Neural cell (in vitro differentiated cells): Measurements from ENCODE around the gene PLET1.
A peak's percentile ranks its signal among the peaks of the same experiment; 100 is the strongest.

Source experiments
- EP300 ChIP-seq: fragments of 450-650 bp; conservative IDR thresholded peaks from 2 replicates; pipeline ENCODE4 v1.6.1; 2014; ENCODE audit warnings: antibody characterized with exemption, mild to moderate bottlenecking, moderate library complexity; ENCODE audit not compliant: poor library complexity, severe bottlenecking
- EZH2 ChIP-seq: fragments of 200-600, 300-800 bp; shearing (Covaris generic), sonication (generic); IDR thresholded peaks from 2 replicates; pipeline ENCODE4 v1.6.1; 2014; ENCODE audit warnings: antibody characterized with exemption, low read length, borderline replicate concordance, mild to moderate bottlenecking; ENCODE audit not compliant: insufficient read depth, poor library complexity, severe bottlenecking
- MXI1 ChIP-seq: fragments of 450-650 bp; conservative IDR thresholded peaks from 2 replicates; pipeline ENCODE4 v1.6.1; 2014; ENCODE audit warnings: antibody characterized with exemption, mild to moderate bottlenecking; ENCODE audit not compliant: poor library complexity, severe bottlenecking
- POLR2AphosphoS5 ChIP-seq: IDR thresholded peaks from 2 replicates; pipeline ENCODE4 v1.6.1; 2012
- RAD21 ChIP-seq: fragments of 450-650 bp; conservative IDR thresholded peaks from 2 replicates; pipeline ENCODE4 v1.6.1; 2014; ENCODE audit warnings: antibody characterized with exemption, mild to moderate bottlenecking, moderate library complexity
- SMC3 ChIP-seq: fragments of 450-650 bp; conservative IDR thresholded peaks from 2 replicates; pipeline ENCODE4 v1.6.1; 2014; ENCODE audit warnings: antibody characterized with exemption, mild to moderate bottlenecking, moderate library complexity; ENCODE audit not compliant: poor library complexity
- TAF1 ChIP-seq: IDR thresholded peaks from 2 replicates; pipeline ENCODE4 v1.6.1; 2012; ENCODE audit warnings: low read depth
- TF ChIP-seq, protein P1 (sequence below): fragments of 450-650 bp; IDR thresholded peaks from 2 replicates; pipeline ENCODE4 v1.5.1; 2014; ENCODE audit warnings: antibody characterized with exemption, mild to moderate bottlenecking, moderate library complexity; ENCODE audit not compliant: poor library complexity, severe bottlenecking
- TF ChIP-seq, protein P2 (sequence below): IDR thresholded peaks from 2 replicates; pipeline ENCODE4 v1.6.1; 2012; ENCODE audit warnings: borderline replicate concordance

DNA sequence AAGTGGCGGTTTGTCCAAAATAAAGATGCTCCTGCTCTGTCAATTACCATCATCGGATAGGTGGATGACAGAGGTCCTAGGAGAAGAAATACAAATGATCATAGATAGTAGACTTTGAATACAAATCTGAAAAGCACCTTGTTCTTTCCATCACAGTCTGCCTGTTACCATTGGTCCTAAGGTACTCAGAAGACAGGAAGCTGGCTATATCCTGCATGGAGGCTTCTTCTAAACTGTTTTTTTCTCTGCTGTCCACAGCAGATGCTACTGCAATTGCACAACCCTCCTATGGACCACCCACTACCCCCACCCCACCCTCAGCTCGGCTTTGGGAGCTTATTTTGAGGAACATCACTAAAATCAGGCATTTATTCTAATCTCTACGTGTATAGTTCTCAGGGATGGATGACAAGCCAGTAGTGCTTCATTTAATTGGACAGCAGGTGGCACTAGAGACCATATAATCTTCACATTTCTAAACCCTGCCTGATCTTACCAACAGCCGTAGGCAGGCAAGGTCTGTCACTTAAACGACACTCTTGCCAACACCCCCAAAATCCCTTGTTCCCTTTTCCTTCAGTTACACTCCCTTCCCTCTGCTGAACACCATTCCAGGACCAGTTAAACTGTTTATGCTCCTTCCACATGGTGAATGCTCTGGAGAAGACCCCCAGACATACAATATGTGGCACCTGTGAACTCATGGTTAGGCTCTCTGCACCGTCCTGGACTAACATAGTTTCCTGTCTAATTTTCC lies 41.0 kb downstream of the PLET1 start:
- TF ChIP-seq EZH2 (no peak), RAD21 (peak; percentile 96), MXI1 (no peak), SMC3 (peak; percentile 97), POLR2AphosphoS5 (no peak), TAF1 (no peak), EP300 (no peak)
- TF ChIP-seq, protein P1, sequence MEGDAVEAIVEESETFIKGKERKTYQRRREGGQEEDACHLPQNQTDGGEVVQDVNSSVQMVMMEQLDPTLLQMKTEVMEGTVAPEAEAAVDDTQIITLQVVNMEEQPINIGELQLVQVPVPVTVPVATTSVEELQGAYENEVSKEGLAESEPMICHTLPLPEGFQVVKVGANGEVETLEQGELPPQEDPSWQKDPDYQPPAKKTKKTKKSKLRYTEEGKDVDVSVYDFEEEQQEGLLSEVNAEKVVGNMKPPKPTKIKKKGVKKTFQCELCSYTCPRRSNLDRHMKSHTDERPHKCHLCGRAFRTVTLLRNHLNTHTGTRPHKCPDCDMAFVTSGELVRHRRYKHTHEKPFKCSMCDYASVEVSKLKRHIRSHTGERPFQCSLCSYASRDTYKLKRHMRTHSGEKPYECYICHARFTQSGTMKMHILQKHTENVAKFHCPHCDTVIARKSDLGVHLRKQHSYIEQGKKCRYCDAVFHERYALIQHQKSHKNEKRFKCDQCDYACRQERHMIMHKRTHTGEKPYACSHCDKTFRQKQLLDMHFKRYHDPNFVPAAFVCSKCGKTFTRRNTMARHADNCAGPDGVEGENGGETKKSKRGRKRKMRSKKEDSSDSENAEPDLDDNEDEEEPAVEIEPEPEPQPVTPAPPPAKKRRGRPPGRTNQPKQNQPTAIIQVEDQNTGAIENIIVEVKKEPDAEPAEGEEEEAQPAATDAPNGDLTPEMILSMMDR = peak; percentile 94
- TF ChIP-seq, protein P2, sequence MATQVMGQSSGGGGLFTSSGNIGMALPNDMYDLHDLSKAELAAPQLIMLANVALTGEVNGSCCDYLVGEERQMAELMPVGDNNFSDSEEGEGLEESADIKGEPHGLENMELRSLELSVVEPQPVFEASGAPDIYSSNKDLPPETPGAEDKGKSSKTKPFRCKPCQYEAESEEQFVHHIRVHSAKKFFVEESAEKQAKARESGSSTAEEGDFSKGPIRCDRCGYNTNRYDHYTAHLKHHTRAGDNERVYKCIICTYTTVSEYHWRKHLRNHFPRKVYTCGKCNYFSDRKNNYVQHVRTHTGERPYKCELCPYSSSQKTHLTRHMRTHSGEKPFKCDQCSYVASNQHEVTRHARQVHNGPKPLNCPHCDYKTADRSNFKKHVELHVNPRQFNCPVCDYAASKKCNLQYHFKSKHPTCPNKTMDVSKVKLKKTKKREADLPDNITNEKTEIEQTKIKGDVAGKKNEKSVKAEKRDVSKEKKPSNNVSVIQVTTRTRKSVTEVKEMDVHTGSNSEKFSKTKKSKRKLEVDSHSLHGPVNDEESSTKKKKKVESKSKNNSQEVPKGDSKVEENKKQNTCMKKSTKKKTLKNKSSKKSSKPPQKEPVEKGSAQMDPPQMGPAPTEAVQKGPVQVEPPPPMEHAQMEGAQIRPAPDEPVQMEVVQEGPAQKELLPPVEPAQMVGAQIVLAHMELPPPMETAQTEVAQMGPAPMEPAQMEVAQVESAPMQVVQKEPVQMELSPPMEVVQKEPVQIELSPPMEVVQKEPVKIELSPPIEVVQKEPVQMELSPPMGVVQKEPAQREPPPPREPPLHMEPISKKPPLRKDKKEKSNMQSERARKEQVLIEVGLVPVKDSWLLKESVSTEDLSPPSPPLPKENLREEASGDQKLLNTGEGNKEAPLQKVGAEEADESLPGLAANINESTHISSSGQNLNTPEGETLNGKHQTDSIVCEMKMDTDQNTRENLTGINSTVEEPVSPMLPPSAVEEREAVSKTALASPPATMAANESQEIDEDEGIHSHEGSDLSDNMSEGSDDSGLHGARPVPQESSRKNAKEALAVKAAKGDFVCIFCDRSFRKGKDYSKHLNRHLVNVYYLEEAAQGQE = no peak
